H9 (cell line): Measurements from ENCODE around the gene DHRS7B. TPM values are rescaled to one million over a fixed set of nuclear protein-coding genes. Genes with fewer than 3 reads are reported as not detected.

Experiments used
- DNase-seq: peaks from one replicate; pipeline ENCODE4 v3.0.0-alpha.2; 2017
- H2AFZ ChIP-seq: one replicate; pipeline ENCODE4 v1.6.1; 2013; ENCODE audit warnings: mild to moderate bottlenecking, low read length, control low read depth, moderate library complexity
- H2AK5ac ChIP-seq: 2 replicates; pipeline ENCODE4 v1.6.1; 2013; ENCODE audit warnings: low read length, control low read depth, mixed read lengths; ENCODE audit not compliant: insufficient read length
- H2BK120ac ChIP-seq: one replicate; pipeline ENCODE4 v1.6.1; 2013; ENCODE audit warnings: low read depth, mild to moderate bottlenecking, low read length, control low read depth, inconsistent platforms; ENCODE audit not compliant: poor library complexity, severe bottlenecking
- H2BK12ac ChIP-seq: 2 replicates; pipeline ENCODE4 v1.6.1; 2013; ENCODE audit warnings: low read length, control low read depth, mixed read lengths, low read depth; ENCODE audit not compliant: insufficient read length
- H2BK15ac ChIP-seq: 2 replicates; pipeline ENCODE4 v1.6.1; 2013; ENCODE audit warnings: low read depth, low read length, control low read depth
- H2BK20ac ChIP-seq: one replicate; pipeline ENCODE4 v1.6.1; 2013; ENCODE audit warnings: low read depth, mild to moderate bottlenecking, low read length, control low read depth, inconsistent platforms; ENCODE audit not compliant: poor library complexity, severe bottlenecking
- H2BK5ac ChIP-seq: 2 replicates; pipeline ENCODE4 v1.6.1; 2013; ENCODE audit warnings: low read length, control low read depth, mixed read lengths; ENCODE audit not compliant: insufficient read length
- H3K14ac ChIP-seq: 2 replicates; pipeline ENCODE4 v1.6.1; 2013; ENCODE audit warnings: low read length, control low read depth; ENCODE audit not compliant: insufficient read depth
- H3K18ac ChIP-seq: 2 replicates; pipeline ENCODE4 v1.6.1; 2013; ENCODE audit warnings: low read depth, mild to moderate bottlenecking, mixed read lengths, low read length, control low read depth; ENCODE audit not compliant: insufficient read length
- H3K23ac ChIP-seq: 2 replicates; pipeline ENCODE4 v1.6.1; 2013; ENCODE audit warnings: low read length, control low read depth, mixed read lengths, low read depth; ENCODE audit not compliant: insufficient read length
- H3K23me2 ChIP-seq: 2 replicates; pipeline ENCODE4 v1.6.1; 2013; ENCODE audit warnings: low read depth, mild to moderate bottlenecking, mixed read lengths, low read length, control low read depth; ENCODE audit not compliant: insufficient read length, poor library complexity, severe bottlenecking
- H3K27ac ChIP-seq: 2 replicates; pipeline ENCODE4 v1.5.1; 2013; ENCODE audit warnings: low read length, control low read depth, mixed read lengths, low read depth; ENCODE audit not compliant: insufficient read length
- H3K27me3 ChIP-seq: 2 replicates; pipeline ENCODE4 v1.6.1; 2013; ENCODE audit warnings: low read length, control low read depth, inconsistent platforms; ENCODE audit not compliant: insufficient read depth
- H3K4ac ChIP-seq: 2 replicates; pipeline ENCODE4 v1.6.1; 2013; ENCODE audit warnings: low read depth, mild to moderate bottlenecking, control low read depth, inconsistent platforms, low read length, moderate library complexity
- H3K4me1 ChIP-seq: 2 replicates; pipeline ENCODE4 v1.6.1; 2013; ENCODE audit warnings: low read length, control low read depth, inconsistent platforms; ENCODE audit not compliant: insufficient read depth
- H3K4me2 ChIP-seq: 2 replicates; pipeline ENCODE4 v1.6.1; 2013; ENCODE audit warnings: low read length, control low read depth, mixed read lengths; ENCODE audit not compliant: insufficient read length, insufficient read depth
- H3K56ac ChIP-seq: 2 replicates; pipeline ENCODE4 v1.6.1; 2013; ENCODE audit warnings: low read depth, mild to moderate bottlenecking, mixed read lengths, low read length, control low read depth; ENCODE audit not compliant: insufficient read length
- H3K79me1 ChIP-seq: 2 replicates; pipeline ENCODE4 v1.6.1; 2013; ENCODE audit warnings: low read depth, mild to moderate bottlenecking, moderate library complexity, low read length, control low read depth, inconsistent platforms; ENCODE audit not compliant: insufficient read depth, poor library complexity, severe bottlenecking
- H3K79me2 ChIP-seq: 2 replicates; pipeline ENCODE4 v1.6.1; 2013; ENCODE audit warnings: low read length, control low read depth, inconsistent platforms; ENCODE audit not compliant: insufficient read depth
- H3K9ac ChIP-seq: 2 replicates; pipeline ENCODE4 v1.6.1; 2013; ENCODE audit warnings: low read length, control low read depth, mixed read lengths; ENCODE audit not compliant: insufficient read length; ENCODE audit errors: extremely low read depth
- H3K9me3 ChIP-seq: one replicate; pipeline ENCODE4 v1.6.1; 2013; ENCODE audit warnings: low read depth, low read length, inconsistent platforms; ENCODE audit not compliant: control insufficient read depth
- H3T11ph ChIP-seq: one replicate; pipeline ENCODE4 v1.6.1; 2013; ENCODE audit warnings: mild to moderate bottlenecking, low read length, control low read depth, inconsistent platforms
- H4K20me1 ChIP-seq: one replicate; pipeline ENCODE4 v1.6.1; 2013; ENCODE audit not compliant: control insufficient read depth, insufficient read length, insufficient read depth
- H4K5ac ChIP-seq: 2 replicates; pipeline ENCODE4 v1.6.1; 2013; ENCODE audit warnings: low read depth, mild to moderate bottlenecking, mixed read lengths, low read length, control low read depth; ENCODE audit not compliant: insufficient read length
- H4K8ac ChIP-seq: replicated peaks from 2 replicates; pipeline ENCODE4 v1.6.1; 2013; ENCODE audit warnings: low read length, control low read depth, mixed read lengths, low read depth; ENCODE audit not compliant: insufficient read length
- H4K91ac ChIP-seq: 2 replicates; pipeline ENCODE4 v1.6.1; 2013; ENCODE audit warnings: low read depth, mild to moderate bottlenecking, moderate library complexity, mixed read lengths, low read length, control low read depth; ENCODE audit not compliant: insufficient read length
- H3K27ac Mint-ChIP-seq, 3 experiments: 2 replicates in 2 of 3; 3 replicates in 1 of 3; pipeline ENCODE4 v1.8.0; 2020 to 2021; ENCODE audit warnings: mixed read lengths in 3 of 3, mild to moderate bottlenecking in 1 of 3, moderate library complexity in 1 of 3
- H3K27me3 Mint-ChIP-seq: 2 replicates; pipeline ENCODE4 v1.8.0; 2021; ENCODE audit warnings: low read depth, mild to moderate bottlenecking, moderate library complexity, mixed read lengths
- H3K36me3 Mint-ChIP-seq, 3 experiments: 2 replicates in 2 of 3; 3 replicates in 1 of 3; pipeline ENCODE4 v1.8.0; 2020 to 2021; ENCODE audit warnings: low read depth in 3 of 3, mixed read lengths in 3 of 3; ENCODE audit not compliant: insufficient read depth in 1 of 3
- H3K4me1 Mint-ChIP-seq, 2 experiments: 2 replicates each; pipeline ENCODE4 v1.8.0; 2020; ENCODE audit warnings: mixed read lengths in 2 of 2
- H3K4me3 Mint-ChIP-seq, 2 experiments: 2 replicates in 1 of 2; 3 replicates in 1 of 2; pipeline ENCODE4 v1.8.0; 2020 to 2021; ENCODE audit warnings: mild to moderate bottlenecking in 2 of 2, mixed read lengths in 2 of 2, moderate library complexity in 1 of 2
- H3K9me3 Mint-ChIP-seq, 2 experiments: 2 replicates in 1 of 2; 3 replicates in 1 of 2; pipeline ENCODE4 v1.8.0; 2020; ENCODE audit warnings: mild to moderate bottlenecking in 2 of 2, mixed read lengths in 2 of 2, moderate library complexity in 1 of 2
- CTCF ChIP-seq: fragments of 200-600 bp; sonication (generic); conservative IDR thresholded peaks from 3 replicates; pipeline ENCODE4 v1.8.0; 2021; ENCODE audit warnings: antibody characterized with exemption, mild to moderate bottlenecking
- WGBS: extraction: QIAGEN DNeasy Blood & Tissue Kit; methylation state at CpG from one replicate; pipeline ENCODE4 v1.1.7; 2013; ENCODE audit warnings: missing lambda C conversion rate, low lambda C conversion rate, mixed read lengths; ENCODE audit not compliant: insufficient read length; ENCODE audit errors: extremely low coverage; 5-methylcytosine and 5-hydroxymethylcytosine counted together
- total RNA-seq: library from RNA; stranded (reverse); gene quantifications from 2 replicates; pipeline ENCODE4 v1.2.1, GENCODE V29; 2021

The DHRS7B gene
- total RNA-seq, 1 experiment from 2014 or later: 20.3 TPM

- Histone ChIP-seq H3K23ac (no peak overlapping the region), H4K20me1 (no peaks in the 10 kb centered on the region), H4K5ac (no peak overlapping the region), H4K91ac (no peak overlapping the region), H2BK120ac (no peak overlapping the region), H3K27me3 (no peaks in the 10 kb centered on the region), H3K23me2 (peaks cover 7% of the 10 kb centered on the region), H2BK5ac (no peak overlapping the region), H3K9me3 (no peaks in the 10 kb centered on the region), H3K18ac (no peak overlapping the region), H3K79me2 (no peaks in the 10 kb centered on the region; the same call in 1 of the 2 replicates), H4K8ac (no peak overlapping the region), H3K4ac (no peak overlapping the region), H2AFZ (no peak overlapping the region), H3K56ac (no peak overlapping the region), H3T11ph (no peak overlapping the region), H3K4me2 (peak overlapping the region; percentile 82), H2BK15ac (no peak overlapping the region), H2BK20ac (no peak overlapping the region), H3K14ac (no peak overlapping the region), H2BK12ac (no peak overlapping the region), H3K79me1 (no peaks in the 10 kb centered on the region), H3K9ac (peak overlapping the region; percentile 74), H3K4me1 (peaks cover 3% of the 10 kb centered on the region; the same call in 1 of the 2 replicates), H3K27ac (no peak overlapping the region), H2AK5ac (no peak overlapping the region)
- Mint-ChIP-seq H3K27ac (peak overlapping the region; percentile 44 to 99 (median 97); a peak in 6 of 7 replicates), H3K36me3 (peaks cover 2 to 8% (median 6%) of the 10 kb centered on the region in 3 experiments; a peak in 5 of 7 replicates), H3K4me3 (peak overlapping the region; percentile 90 to 94), H3K4me1 (peaks cover 33 to 40% of the 10 kb centered on the region in 2 experiments), H3K27me3 (no peaks in the 10 kb centered on the region), H3K9me3 (peaks cover 1 to 9% of the 10 kb centered on the region in 2 experiments; a peak in 4 of 5 replicates)
- no peak for DNase-seq
- no peak for TF ChIP-seq CTCF
- no CpG with 5 or more reads among the region's 9 CpGs for WGBS
Measured at GRCh38 chr17:21127509-21128077, 829 bp downstream of the DHRS7B start.
